ENCODE results near the gene SPATA2.
"Not testable (repeated sequence)": the region's sequence is repeated elsewhere in the genome, so short reads cannot be mapped to it uniquely, and the experiment has no call there.

Gene SPATA2, protein sequence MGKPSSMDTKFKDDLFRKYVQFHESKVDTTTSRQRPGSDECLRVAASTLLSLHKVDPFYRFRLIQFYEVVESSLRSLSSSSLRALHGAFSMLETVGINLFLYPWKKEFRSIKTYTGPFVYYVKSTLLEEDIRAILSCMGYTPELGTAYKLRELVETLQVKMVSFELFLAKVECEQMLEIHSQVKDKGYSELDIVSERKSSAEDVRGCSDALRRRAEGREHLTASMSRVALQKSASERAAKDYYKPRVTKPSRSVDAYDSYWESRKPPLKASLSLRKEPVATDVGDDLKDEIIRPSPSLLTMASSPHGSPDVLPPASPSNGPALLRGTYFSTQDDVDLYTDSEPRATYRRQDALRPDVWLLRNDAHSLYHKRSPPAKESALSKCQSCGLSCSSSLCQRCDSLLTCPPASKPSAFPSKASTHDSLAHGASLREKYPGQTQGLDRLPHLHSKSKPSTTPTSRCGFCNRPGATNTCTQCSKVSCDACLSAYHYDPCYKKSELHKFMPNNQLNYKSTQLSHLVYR

DNA sequence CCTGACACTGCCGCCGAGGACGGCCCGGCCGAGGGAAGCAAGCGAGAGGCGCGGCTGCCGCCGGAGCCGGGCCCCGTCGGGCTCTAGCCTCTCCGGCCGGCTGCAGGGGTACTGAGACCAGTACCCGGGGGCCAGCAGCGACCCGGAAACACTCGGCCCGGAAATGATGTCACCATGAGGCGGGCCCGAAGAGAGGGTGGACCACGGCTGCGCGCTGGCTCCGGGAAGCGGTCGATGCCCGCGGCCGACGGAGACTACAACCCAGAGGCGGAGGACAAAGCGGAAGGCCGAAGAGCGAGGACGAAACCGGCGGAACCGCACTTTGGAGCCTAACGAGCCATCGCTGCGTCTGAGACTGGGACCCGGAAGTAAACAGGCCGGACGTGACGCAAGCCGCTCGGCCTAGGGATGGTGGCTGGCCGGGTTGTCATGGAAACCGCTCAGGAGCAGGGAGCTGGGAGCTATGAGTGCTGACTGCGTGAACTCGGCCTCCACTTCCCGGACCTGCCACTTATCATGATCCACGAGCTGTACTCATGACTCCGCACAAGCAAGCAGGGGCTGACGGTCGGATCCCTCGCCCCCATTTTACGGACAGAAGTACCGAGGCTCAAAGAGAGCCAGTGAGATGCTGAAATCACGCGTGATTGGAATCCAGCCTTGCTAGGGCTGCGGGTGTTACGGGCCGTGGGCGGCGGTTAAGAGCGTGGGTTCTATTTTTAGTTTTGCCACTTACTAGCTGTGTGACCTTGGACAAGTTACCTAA lies at the start of gene SPATA2:
Gene SPATA2, minus strand, starts transcription at position 150 of the 766 bp plus-strand sequence. CDS start 7,039 bp downstream, outside the sequence.
- peak; percentile 95 for DNase-seq (ENCODE audit: low spot score)

DNA sequence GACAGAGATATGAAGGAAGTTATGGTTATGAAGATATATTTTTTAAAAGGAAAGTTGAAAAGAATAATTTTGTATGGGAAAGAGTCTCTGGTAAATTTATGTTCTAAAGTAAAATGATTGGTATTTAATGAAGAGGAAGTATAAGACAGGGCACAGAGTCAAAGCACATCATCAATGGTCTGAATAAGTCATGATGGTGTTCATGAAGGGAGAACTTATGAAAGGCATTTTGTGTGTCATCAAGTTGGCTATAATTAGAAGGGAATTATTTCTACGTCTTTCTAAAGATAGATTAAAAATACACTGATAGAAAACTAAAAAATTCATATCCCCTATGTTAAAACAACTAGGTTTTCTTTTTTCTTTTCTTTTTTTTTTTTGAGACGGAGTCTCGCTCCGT lies 46.1 kb upstream of the SPATA2 start:
- no peak for DNase-seq (ENCODE audit: low spot score)

DNA sequence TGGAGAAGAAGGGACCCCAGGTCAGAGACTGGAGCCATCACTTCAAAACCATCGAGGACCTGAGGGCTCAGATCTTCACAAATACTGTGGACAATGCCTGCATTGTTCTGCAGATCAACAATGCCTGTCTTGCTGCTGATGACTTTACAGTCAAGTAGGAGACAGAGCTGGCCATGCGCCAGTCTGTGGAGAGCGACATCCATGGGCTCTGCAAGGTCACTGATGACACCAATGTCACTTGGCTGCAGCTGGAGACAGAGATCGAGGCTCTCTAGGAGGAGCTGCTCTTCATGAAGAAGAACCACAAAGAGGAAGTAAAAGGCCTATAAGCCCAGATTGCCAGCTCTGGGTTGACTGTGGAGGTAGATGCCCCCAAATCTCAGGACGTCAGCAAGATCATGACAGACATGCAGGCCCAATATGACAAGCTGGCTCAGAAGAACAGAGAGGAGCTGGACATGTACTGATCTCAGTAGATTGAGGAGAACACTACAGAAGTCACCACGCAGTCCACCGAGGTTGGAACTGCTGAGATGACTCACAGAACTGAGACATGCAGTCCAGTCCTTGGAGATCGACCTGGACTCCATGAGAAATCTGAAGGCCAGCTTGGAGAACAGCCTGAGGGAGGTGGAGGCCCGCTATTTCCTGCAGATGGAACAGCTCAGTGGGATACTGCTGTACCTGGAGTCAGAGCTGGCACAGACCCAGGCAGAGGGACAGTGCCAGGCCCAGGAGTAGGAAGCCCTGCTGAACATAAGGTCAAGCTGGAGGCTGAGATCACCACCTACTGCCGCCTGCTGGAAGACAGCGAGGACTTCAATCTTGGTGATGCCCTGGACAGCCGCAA lies 42.0 kb upstream of the SPATA2 start:
- peak; percentile 88 for DNase-seq (ENCODE audit: low spot score)

DNA sequence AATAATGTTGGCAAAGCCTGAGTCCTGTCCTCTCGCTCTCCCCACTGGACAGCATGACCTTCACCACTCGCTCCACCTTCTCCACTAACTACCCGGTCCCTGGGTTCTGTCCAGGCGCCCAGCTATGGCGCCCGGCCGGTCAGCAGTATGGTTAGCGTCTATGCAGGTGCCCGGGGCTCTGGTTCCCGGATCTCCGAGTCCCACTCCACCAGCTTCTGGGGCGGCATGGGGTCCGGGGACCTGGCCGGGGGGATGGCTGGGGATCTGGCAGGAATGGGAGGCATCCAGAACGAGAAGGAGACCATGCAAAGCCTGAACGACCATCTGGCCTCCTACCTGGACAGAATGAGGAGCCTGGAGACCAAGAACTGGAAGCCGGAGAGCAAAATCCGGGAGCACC lies 41.4 kb upstream of the SPATA2 start:
- DNase-seq (ENCODE audit: low spot score): no peak

DNA sequence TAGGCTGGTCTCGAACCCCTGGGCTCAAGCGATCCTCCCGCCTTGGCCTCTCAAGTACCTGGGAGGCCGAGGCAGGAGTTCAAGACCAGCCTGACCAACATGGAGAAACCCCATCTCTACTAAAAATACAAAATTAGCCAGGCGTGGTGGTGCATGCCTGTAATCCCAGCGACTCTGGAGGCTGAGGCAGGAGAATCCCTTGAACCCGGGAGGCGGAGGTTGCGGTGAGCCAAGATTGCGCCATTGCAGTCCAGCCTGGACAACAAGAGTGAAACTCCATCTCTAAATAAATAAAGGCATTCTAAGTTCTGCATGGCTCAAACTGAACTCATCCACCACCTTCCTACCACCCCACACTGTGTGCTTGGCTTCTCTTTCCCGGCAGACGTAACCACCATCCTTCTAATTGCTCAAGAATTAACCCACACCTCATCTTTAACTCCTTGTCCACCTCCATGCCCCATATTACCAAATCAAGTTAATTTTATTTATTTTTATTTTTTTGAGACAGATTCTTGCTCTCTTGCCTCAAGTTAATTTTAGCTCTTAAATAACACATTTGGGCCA lies 40.6 kb upstream of the SPATA2 start:
- not testable (repeated sequence) for DNase-seq (ENCODE audit: low spot score)

DNA sequence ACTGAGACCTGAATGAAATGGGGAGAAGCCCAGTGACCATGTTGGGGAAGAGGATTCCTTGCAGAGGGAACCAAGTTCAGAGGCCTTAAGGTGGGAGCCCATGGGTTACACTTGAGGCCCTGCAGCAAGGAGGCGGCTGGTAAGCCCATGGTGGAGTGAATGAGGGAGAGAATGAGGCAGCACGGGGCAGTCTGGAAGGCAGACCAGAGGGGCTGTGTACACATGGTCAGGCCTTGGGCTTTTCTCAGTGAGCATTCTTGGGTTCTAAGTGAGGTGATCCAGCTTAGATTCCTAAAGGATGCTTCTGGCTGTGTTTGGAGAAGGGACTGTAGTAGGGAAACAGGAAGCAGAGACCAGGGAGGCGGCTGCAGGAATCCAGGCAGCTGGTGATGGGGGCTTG lies 39.8 kb upstream of the SPATA2 start:
- DNase-seq (ENCODE audit: low spot score): no peak

DNA sequence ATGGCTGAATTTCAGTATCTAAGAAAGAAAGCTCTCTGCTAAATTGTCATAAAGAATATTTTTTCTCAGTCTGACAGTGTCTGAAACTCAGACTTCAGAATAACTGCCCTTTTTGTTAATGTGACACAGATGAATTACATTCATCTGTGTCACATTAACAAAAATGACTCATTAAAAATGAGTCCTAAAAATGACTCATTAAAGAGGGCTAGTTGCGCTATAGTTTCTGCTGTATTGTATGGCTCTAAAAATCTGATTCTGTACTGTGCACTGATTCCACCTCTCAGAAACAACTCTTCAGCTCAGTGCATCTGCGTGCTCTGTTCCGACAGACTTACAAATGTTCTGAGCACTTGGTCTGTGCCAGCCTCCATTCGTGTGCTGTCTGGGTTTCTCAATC lies 35.8 kb upstream of the SPATA2 start:
- DNase-seq (ENCODE audit: low spot score): no peak

DNA sequence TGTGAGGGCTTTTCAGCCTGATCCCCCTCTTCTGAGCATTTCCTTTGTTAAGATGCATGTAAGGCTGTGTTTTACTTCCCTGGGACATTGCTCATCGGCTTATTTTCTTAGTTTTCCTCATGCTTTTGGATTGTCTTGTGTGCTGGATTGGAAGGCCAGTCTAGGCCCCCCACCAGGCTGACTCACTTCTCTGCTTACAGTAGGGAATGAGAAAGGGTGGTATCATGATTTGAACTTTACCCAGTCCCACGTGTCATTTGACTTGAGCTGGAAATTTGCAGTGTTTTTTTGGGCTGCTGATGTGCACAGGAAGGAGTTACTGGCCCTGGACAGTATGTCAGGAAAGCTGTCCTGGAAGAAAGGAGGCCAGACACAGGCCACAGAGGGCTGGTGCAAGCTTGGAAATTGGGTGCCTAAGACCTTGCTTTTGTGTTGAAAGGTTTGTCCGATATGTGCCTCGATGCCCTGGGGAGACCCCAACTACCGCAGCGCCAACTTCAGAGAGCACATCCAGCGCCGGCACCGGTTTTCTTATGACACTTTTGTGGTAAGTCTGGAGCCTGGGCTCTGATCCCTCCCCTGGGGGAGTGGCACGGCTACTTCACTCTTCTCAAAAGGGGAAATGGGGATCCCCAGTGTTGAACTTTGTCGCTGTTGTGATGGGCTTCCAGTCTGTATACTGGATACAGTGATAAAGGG lies 33.6 kb upstream of the SPATA2 start:
- DNase-seq (ENCODE audit: low spot score): no peak

DNA sequence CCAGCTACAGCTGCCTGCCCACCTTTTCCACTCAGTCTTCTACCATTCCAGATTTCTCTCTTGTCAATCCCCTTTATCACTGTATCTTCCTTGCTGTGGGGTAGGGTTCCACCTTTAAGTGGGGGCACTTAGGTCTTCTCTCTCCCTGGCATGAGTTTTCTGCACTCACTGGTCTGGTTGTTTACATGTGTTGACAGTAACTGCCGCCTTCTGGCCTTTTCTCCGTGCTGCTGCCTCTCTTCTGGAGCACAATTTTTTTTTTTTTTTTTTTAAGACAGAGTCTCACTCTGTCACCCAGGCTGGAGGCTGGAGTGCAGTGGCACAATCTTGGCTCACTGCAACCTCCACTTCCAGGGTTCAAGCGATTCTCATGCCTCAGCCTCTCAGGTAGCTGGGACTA lies 32.8 kb upstream of the SPATA2 start:
- DNase-seq (ENCODE audit: low spot score): no peak

DNA sequence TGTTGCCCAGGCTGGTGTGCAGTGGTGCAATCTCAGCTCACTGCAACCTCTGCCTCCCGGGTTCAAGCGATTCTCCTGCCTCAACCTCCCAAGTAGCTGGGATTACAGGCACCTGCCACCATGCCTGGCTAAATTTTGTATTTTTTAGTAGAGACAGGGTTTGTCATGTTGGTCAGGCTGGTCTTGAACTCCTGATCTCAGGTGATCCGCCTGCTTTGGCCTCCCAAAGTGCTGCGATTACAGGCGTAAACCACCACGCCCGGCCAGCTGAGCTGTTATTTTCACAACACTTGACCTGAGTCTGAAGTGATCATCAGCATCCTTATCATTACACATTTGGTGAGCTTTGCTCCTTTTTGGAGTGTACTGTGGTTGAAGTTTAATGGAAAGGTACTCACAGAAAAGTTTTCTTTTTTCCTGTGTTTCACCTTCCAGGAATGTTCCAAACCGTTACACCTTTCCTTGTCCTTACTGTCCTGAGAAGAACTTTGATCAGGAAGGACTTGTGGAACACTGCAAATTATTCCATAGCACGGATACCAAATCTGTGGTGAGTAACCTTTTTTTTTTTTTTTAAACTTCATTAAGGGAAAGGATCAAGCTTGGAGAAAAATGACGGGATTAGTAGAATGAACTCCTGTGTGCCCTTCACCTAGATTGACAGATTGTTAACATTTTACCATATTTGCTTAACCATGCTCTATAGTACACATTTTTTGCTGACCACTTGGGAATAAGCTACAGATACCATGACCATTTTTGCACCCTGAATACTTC lies 30.6 kb upstream of the SPATA2 start:
- no peak for DNase-seq (ENCODE audit: low spot score)

DNA sequence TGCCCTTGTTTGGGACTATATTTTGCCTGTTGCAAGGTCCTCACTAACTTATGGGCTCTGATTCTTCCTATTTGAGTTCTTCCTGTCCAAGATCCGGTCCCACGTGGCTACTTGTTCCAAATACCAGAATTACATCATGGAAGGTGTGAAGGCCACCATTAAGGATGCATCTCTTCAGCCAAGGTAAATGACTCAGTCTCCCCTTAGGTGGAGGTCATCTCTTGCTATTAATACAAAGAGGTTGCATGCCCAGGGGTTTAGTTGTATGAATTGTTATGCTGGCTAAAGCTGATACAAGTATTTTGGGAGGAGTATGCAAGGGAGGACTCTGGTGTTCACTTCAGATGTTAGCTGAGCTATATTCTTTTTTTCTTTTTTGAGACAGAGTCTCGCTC lies 30.0 kb upstream of the SPATA2 start:
- no peak for DNase-seq (ENCODE audit: low spot score)

DNA sequence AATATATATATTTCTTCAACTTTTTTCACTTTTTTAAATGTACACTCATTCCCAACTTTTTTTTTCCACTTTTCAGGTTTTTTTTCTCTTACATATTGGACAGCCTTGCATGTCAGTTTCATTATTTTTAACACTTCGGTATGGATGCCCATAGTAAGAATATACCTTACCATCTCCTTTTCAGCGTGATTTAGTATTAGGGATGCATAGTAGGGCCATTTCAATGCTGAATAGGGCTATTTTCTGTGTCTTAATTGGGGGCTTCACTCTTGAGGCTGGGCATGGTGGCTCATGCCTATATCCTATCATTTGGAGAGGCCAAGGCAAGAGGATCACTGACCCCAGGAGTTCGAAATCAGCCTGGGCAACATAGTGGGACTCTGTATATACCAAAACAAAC lies 27.6 kb upstream of the SPATA2 start:
- no peak for DNase-seq (ENCODE audit: low spot score)

DNA sequence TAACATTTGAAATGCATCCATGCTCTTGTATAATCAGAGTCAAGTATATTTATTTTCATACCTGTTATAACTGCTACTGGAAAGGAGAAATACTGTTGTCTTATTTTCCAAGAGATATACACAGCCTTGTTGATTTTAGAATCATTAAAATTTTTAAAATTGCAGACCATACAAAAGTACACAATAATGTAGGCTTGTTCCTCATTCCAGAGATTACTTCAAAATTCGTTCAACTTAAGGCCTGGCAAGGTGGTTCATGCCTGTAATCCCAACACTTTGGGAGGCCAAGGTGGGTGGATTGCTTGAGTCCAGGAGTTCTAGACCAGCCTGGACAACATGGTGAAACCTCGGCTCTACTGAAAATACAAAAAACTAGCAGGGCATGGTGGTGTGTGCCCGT lies 27.0 kb upstream of the SPATA2 start:
- DNase-seq (ENCODE audit: low spot score): no peak

DNA sequence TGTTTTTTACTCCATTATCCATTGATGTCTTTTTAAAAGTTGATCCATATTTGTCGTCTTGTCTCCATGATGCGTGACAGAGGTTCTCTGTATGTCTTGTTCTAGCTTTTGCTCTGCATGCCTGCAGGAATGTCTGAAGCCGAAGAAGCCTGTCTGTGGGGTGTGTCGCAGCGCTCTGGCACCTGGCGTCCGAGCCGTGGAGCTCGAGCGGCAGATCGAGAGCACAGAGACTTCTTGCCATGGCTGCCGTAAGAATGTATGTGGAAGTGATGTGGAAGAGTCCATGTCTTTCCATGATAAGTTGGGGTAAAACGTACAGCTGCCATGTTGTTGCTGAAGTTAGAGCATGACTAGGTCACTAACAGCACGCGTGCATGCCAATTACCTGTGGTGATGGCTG lies 26.1 kb upstream of the SPATA2 start:
- no peak for DNase-seq (ENCODE audit: low spot score)

DNA sequence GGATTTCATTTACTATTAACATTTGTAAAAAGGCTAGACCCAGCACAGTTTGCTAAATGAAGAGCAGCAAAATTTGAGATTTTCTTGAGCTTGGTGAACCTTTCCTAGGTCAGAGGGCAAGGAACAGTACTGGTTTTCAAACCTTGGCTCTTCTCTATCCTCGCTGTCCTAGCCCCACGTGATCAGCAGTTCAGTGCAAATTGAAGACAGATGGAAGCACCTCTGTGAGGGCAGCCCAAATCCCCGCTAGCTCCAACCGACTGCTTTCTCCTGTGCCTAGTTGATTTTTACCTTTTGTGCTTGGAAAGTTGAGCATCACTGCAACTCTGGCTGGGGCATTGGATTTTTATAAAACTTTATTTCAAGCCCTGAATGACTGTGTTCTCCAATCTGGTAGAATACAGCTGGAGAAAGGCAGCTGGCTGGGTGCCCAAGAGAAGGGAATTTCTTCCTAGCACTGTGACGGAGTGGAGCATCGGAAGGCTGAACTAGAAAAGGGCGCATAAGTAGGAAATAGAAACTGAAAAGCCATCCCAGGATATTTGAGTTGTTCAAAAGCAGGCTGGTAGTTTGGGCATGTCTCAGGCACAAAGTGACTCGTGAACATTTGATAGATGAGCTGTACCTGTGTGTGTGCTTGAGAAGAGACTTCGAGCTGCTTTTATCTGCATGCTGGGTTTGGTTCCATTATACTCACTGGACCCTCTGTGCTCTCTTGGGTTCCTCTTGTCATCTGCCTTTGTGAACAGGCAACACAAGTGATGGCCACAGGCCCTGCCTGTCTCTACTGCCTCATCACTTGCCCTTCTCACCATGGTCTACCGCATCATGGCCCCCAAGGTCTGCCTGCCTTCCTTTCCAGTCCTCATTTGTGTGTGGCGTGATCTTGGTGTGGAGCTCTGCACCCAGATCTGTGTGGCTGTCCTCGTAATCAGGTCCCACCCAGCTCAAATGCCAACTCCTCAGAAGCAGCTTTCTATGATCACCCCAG lies 23.1 kb upstream of the SPATA2 start:
- DNase-seq (ENCODE audit: low spot score): peak; percentile 45

DNA sequence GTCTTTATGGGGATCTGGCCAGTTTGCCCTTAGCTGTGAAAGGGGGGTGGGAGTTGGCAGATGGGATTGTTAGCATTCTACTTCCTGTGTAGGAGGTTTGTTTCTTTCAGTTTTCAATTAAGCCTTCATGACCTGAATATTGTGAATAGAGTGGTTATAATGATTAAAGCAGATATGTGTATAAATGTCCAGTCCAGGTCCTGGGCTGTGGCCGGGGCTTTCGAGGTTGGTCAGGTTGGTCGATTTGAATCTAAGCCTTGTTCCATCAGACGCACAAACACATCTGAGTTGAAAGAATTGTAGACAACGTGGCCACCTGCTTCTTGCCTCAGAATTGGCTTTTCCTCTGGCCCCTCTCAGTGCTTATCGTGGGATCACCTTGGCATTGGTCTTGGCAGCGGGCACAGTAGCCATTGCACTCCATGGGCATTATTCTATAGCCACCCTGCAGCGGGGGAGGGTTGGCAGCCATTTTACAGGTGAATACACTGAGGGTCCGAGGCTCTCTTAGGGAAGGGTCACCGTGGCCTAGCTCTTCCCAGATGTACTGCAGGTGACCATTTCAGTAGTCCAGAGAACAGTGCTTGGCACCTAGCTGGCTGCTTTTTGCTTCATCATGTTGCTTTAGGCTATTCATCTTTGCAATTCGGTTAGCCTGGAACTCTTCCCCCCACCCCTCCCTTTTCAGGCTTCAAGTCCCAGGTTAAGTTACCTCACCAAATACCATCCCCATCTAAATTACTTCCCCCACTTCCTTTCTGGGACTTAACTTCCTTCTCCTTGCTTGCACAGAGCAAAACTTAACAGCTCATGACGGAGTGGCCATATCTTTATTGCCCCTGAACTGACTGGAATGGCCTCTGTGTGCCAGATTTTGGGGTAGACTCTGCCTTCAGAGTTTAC lies 21.9 kb upstream of the SPATA2 start:
- no peak for DNase-seq (ENCODE audit: low spot score)

DNA sequence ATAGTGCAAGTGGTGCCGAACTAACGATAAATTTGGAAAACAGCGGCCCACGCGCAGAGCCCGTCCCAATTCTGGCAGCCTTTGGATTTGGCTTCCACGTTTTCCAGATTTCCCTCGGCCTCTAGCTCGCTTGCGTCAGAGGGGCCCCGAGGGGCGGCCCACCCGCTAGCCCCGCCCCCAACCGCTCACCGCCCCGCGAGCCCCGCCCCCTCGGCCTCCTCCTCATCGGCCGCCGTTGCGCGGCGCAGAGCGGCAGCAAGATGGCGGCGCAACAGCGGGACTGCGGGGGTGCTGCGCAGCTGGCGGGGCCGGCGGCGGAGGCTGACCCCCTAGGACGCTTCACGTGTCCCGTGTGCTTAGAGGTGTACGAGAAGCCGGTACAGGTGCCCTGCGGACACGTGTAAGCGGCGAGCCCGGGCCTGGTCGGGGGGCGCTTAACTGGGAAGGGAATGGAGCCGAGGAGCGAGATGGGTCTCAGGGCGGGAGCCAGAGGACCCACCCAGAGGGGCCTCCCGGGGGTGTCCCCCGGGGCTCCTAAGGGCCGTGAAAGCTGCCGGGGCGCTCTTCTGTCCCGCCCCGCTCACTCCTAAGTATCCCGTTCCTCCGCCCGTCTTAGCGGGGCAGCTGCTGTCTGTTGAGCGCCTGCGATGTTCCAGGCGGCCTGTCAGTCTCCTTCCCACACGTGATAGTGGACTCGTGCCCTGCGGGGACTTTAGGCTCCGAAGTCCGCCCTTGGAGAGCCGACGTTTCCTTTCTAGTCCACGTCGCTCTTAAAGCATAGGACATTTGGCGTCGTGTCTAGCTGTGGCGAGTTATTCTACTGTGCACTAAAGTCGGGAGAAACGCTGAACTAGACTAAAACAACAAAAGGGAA lies 21.1 kb upstream of the SPATA2 start, which contains the start of gene RNF114:
Gene RNF114, plus strand, starts transcription at position 245 of the 874 bp plus-strand sequence. Its CDS starts 16 bp downstream, at position 261.
- DNase-seq (ENCODE audit: low spot score): peak; percentile 94
